Left cardiac atrium (tissue), 4 donors: ENCODE data around the gene CACNA2D1. TPM values are rescaled to one million over a fixed set of nuclear protein-coding genes. Genes with fewer than 3 reads are reported as not detected.

Experiments used
- ATAC-seq, 2 donors: fragments of 200-7000 bp; cut with Tn5 transposase; one replicate each; pipeline ENCODE4 v1.9.1; 2020; ENCODE audit warnings: mild to moderate bottlenecking in 2 of 2, moderate library complexity in 2 of 2
- DNase-seq: peaks from one replicate; pipeline ENCODE4 v3.0.0-alpha.2; 2020
- intact Hi-C, 2 donors: fragments of 100-400 bp; cut with DNase I; formaldehyde crosslinking; loops; one replicate each; pipeline versions ENCODE4 v1.14.1 to v1.15.1; 2022 to 2023
- total RNA-seq, 2 donors: library from RNA; stranded (reverse); fragmentation: NEBNext Ultra II Directional; extraction: Animal tissue kit (Norgen Biotek cat#: 25700); gene quantifications; one replicate each; pipeline ENCODE4 v1.2.1, GENCODE V29; 2021
- donor health status: DM: no; HTN: yes; CAD: no.
- donor health status: DM: no; HTN: yes; CAD: no; lungs with severe emphysema.
- donor health status: DM: yes; HTN: yes; CAD: no.
- donor health status: Dilated cardiomyopathy.

CACNA2D1 gene
- total RNA-seq, 2 donors from 2014 or later: 29.5 to 39.8 TPM

DNA sequence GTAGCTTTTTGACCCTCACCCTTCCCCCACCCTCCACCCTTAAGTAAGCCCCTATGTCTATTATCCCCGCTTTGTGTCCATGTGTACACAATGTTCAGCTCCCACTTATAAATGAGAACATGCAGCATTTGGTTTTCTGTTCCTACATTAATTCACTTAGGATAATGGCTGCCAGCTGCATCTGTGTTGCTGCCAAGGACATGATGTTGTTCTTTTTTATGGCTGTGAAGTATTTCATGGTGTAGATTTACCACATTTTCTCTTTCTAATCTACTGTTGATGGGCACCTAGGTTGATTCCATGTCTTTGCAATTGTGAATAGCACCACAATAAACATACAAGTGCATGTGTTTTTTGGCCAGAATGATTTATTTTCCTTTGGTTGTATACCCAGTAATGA is 232.2 kb downstream of the CACNA2D1 start:
- intact Hi-C loops: no loop called here
- ATAC-seq (no peak), DNase-seq (no peak)

DNA sequence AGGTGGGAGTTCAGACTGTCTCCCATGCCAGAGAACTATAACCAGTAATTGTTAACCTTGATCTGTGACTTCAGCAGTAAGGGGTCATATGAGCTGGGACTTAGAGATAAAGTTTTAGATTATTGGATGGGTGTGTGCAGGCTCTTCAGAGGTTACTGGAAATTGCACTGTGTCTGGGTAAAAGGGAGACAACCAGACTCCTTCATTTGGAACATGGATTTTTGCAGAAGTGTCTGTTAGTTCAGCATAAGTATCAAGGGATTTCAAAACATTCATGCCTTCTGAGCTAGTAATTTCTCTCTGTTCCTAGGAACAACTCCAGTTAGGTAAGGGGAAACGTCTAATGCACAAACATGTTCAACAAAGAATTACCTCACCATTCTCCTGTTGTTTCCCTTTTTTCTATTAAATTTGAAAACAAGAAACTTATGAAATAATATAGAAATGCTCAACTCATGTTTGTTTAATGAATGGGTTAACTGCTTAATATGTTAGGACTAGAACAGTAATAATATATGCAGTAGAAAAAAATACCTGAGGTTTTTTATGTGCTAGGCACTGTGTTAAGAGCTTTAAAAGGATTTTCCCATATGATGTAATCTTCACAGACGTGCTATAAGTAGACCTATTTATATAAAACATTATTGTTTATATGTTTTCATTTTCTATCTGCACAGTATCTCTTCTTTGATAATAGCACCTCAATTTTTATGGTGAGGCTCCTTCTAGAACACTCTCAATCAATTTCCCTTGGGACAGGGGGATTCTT is 233.0 kb downstream of the CACNA2D1 start:
- ATAC-seq (peak; percentile 14 to 76), DNase-seq (no peak)
- intact Hi-C loops: no loop called here

DNA sequence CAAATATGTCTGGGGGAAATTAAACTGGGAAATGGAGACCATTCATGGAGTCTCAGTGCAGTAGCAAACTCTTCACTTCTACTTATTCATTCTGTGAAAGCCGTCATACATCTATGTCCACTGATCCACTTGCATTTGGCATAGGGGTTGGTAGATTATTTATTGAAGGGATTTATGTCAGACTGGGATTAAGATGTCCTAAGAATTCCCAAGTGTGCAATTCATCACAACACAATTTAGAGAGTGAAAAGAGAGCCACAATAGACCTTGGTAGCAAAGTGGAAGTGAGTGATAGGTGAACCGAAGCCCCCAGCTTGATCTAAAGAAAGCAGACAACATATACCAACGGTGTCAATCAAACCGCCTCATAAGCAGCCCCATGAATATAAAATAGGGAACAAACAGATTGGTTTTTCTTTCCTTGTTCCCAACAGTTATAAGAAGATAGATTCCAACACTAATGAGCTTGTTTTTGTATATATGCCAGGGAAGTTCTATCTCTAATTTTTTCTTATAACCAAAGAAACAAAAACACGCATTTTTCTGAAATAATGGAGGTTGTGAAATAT is 234.3 kb downstream of the CACNA2D1 start:
- no peak for DNase-seq
- intact Hi-C loops: no loop called here
- ATAC-seq: no peak

DNA sequence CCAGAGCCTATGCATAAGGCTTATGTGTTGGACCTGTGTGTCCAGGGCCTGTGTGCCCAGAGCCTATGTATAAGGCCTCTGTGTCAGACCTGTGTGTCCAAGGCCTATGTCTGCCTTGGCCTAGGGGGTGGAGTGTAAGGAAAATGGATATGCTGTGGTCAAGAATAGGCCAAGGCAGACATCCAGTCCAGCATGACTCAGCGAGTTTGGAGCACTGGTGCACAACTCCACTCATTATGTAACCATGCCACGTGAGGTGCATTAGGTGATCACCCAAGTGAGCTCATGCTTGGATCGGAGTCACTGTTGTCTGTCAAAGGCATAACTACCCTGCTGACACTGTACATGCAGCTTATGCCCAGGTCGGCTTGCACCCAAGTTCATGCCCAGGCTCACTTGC is 238.9 kb downstream of the CACNA2D1 start:
- intact Hi-C loops: no loop called here
- ATAC-seq (peak in 1 of 2 donors; percentile 67), DNase-seq (no peak)

DNA sequence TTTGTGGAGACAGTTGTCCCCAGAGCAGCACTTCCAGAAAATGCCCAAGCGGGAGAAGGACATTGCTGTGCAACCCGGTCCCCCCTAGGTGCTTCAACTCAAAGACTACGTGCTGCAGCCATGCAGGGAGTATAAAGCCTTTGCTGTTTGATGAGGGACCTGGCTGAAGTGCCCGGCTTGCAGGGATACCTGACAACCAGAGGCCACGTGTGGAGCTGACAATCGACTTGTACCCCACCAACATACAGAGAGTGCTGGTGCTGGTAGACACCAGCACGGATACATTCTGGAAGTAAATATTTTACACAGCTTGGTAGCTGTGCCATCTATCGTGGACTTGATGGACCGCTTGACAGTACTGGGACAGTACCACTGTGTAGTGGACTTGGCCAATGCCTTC is 240.6 kb downstream of the CACNA2D1 start:
- ATAC-seq (no peak), DNase-seq (no peak)
- intact Hi-C loops: no loop called here

DNA sequence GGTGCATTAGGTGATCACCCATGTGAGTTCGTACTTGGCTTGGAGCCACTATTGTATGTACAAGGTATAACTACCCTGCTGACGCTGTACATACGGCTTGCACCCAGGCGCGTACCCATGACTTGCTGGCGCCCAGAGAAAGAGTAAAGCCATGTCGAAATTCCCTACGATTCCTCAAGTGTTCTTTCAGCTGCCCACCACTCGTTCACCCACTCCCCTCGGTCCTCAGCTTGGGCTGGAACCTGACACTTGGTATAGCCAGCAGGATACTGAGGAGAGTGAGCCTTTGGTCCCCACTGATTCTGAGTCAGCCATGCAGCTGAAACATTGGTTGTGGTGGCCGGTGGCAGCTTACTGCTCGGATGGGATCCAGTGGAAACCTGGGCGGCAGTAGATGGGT is 241.5 kb downstream of the CACNA2D1 start:
- no peak for ATAC-seq
- intact Hi-C loops: no loop called here
- no peak for DNase-seq

DNA sequence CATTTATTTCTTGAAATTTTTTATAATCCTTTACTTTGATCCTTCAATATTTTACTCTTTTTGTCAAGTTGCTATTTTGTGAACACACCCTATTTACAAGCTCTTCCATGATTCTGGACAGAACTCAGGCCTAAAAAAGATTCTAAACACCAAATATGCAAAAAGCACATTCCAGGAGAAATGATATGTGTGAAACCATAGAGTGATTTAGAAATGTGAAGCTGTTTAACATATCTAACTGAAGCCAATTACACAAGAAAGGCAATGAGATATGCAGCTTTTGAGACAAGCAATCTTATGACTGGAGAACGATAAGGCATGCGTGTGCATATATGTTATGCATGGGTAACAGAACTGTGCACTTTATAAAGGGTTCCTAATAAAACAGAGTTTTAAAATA is 243.0 kb downstream of the CACNA2D1 start:
- intact Hi-C loops: no loop called here
- DNase-seq (no peak), ATAC-seq (no peak)

DNA sequence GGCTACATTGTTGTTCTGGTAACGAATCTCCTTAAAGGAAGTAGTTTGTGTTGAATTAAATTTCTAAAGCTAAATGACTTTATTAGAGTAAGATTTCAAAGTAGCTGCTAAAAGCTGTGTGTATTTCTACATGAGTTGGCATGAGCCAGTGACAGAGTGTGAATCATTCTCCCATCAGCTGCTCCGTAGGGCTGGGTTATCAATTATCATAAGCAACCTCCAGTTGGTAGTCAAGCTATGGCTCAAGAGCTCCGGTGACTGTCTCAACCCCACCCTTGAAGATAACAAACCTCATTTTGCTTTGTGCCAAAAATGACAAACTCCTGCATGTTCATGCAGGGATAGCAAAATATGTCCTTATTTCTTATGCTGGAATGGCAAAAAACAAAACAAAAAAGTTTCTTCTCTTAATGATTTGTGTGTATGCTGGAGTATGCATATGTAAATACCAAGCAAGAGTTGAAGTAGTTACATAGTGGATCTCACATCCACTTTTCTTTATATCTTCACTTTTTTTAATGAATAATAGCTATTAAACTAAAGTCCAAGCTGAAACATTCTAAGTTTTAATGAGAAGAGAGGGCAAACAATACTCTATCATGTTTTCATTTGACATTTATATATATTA is 249.4 kb downstream of the CACNA2D1 start:
- intact Hi-C loops: no loop called here
- DNase-seq (peak; percentile 21), ATAC-seq (peak in 1 of 2 donors; percentile 92)

DNA sequence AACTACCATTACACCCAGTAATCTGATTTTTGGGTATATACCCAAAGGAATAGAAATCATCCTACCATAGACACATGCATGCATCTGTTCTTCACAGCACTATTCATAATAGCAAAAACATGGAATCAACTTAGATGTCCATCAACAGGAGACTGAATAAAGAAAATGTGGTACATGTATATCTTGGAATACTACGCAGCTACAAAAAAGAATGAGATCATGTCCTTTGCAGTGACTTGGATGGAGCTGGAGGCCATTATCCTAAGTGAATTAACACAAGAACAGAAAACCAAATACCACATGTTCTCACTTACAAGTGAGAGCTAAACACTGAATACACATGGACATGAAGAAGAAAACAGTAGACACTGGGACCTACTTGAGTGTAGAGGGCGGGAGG is 254.9 kb downstream of the CACNA2D1 start:
- DNase-seq (no peak), ATAC-seq (no peak)
- intact Hi-C loops: no loop called here

DNA sequence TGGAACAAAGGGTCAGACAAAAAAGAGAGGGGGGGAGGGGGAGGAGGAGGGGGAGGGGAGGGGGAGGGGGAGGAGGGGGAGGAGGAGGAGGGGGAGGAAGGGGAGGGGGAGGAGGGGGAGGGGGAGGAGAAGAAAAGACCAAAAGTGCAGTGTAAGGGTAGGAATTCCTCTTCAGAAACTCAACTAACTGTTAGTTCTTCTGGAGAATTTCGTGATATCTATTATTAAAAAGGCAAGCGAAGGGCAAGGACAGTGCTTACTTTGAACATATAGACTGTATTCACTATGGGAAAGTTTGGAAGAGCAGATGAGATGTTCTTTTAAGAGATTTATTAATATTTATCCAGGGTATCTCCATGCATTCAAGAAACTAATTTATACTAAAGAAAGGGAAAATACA is 258.1 kb downstream of the CACNA2D1 start:
- no peak for ATAC-seq
- no peak for DNase-seq
- intact Hi-C loops: no loop called here

DNA sequence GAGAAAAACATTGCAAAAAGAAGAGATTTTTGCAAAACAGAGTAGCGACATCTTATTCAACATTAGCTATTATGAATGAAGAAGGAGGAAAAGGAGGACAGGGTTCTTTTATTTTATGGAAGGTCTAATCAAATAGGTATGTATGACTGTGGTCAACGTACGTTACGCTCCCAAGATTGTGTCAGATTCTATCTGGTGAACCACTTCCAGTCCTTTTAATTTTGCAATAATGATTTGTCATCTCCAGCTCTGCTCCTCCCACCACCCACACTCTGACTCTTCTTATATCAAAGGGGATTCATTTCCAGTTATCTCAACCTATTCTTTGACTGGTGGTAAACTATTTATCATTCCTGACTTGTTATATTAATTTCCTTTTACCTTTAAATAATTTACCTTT is 259.9 kb downstream of the CACNA2D1 start:
- intact Hi-C loops: no loop called here
- no peak for DNase-seq
- ATAC-seq: no peak

DNA sequence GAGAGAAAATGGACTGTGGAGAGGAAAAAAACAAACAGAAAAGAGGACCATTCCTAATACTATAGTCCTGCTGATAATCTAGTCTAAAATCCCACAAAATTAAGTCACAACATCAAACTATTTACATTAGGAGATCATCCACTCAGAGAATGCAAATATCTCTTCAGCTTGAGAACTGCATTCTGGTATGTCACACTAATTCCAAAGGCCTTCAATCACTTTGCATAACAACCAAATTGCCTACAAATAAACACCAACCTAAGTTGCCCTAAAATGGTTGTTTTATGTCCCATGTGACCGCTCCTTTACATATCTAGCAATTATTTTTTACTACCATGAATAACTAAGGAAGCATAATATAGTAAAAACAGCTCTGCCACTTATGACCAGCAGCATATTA is 264.3 kb downstream of the CACNA2D1 start:
- DNase-seq: no peak
- intact Hi-C loops: no loop called here
- no peak for ATAC-seq

DNA sequence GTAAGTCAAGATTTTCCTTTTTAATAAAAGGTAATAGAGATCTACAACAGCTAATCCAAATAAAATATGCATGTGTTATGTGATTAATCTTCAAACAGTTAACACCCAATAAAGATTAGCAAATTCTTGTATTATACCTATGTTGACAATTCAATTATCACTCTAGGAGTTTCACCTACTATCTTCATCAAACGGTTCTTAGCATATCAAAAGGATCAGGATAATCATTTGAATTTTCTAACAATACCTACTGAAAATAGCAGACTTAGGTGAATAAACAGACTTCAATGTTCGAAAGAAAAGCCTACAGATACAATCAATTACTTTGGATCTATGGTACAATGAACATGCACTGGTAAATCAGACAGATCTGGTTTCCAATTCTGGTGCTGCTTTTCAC is 268.3 kb downstream of the CACNA2D1 start:
- no peak for ATAC-seq
- no peak for DNase-seq
- intact Hi-C loops: no loop called here

DNA sequence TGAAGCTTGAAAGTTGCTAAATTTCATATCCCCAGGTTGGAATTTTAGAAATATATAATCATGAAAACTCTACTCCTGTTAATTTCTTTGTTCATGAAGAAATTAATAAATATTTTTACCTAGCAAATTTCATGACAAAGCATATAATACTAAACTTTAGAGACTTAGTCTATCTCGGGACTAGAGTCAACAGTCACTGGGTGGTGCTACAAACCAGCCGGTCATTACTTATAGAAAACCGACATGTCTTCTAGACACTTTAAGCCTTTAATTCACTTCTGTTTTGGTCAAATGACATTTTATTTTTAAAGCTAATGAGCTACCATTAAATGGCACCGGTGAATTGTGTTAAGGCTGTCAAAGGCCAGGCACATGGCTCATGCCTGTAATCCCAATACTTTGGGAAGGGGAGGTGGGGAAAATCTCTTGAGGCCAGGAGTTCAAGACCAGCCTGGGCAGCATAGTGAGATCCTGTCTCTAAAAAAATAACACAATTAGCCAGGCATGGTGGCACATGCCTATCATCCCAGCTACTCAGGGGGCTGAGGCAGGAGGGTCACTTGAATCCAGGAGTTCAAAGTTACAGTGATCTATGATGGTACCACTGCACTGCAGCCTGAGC is 270.1 kb downstream of the CACNA2D1 start:
- no peak for ATAC-seq
- DNase-seq: no peak
- intact Hi-C loops: no loop called here

DNA sequence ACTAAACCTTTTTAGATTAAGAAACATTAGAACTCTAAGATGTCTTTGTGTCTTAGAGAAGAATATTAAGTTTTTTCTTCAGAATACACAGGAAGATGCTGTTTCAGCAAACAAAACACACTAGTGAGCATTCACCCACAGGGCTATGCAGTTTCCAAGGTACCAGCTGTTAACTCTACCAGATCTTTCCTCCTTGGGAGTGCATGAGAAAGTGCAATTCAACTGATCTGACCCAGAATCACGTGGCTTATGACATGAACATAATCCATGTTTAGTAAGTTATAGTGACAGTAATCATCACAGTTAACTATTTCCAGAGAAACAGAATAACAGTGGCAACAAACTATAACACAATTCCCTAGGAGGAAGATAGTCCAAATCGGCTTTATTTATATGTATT is 270.7 kb downstream of the CACNA2D1 start:
- DNase-seq (no peak), ATAC-seq (no peak)
- intact Hi-C loops: no loop called here

DNA sequence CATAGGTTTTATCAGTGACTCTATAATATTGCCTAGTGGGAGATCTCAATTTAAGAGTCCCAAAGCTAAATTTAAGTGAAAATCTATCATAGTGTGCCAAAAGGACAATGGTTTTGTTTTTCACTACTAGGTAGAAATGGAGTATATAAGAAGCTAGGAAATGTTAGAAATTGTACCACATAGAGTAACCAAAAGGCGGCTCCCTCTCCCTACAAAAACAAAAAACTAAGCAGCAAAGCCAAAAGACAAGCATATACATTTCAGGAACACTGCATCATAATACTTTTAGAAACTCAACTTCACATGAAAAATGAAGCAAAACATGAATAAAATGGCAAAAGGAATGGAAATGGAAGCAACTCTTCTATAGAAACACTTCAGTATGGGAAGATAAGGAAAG is 271.6 kb downstream of the CACNA2D1 start:
- intact Hi-C loops: no loop called here
- DNase-seq (no peak), ATAC-seq (no peak)

DNA sequence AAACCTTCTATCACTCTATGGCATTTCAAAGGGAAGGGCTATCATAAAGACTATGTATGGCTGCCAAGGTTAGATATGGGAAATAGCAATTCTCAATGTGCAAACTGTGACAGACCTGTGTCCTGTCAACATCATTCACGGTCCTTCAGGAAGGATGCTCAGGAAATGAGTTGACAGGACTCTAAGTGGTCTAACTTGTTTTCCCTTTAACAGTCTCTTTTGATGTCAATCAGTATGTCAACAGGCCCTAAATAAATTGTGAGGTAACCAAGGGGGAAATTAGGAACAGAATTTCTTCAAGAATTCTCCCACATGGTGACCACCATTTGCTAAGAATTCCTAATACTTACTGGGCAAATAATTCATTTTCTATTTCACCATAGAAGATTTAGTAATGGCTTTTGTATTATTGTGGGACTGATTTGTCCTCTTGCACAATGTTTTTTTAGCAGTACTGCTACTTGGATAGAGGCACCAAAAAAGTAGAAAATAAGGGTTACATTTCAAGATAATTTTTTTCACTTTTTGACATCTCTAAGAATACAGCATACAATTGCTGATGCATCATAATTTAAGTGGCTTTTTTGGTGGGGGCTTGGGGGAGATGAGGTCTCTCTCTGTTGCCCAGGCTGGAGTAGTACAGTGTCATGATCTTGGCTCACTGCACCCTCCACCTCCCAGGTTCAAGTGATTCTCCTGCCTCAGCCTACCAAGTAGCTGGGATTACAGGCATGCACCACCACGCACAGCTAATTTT is 275.8 kb downstream of the CACNA2D1 start:
- DNase-seq (no peak), ATAC-seq (peak in 1 of 2 donors; percentile 21)
- intact Hi-C loops: loop anchor here (10.0 kb wide), 3 partner anchors 113 to 567 kb away; no protein-coding TSS in a partner anchor

DNA sequence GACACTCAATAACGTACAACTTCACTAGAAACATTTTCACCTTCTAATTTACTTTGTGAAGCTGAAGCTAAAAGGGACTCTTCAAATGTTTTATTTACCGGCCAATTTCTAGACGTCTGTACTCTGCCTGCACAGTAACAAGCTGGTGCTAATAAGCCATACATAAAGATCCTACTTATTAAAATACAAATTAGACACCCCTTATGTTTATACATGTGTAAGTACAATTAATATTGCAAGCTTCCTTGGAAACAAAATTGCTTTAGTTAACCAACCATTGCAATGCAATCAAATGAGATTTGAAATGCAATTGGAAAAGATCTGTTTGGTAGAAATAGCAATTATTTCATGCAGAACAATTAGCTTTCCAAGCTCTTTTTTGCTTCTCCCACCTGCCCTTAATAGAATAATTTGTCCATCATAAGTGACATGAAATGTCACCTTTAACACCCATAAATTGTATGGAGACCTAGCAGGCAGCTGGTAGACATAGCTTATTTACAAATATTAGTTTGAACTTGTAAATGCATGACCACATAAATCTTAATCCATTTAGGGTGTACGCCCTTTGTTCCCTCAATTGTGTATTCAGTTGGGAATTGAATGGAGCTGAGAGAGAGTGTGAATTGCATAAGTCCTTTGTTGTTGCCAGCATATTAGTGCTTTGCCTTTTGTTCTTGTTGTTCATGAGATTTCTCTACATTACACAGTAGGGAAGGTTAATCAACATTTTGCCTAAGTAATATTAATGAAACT is 277.1 kb downstream of the CACNA2D1 start:
- no peak for ATAC-seq
- intact Hi-C loops: loop anchor here (10.0 kb wide), 3 partner anchors 112 to 568 kb away; no protein-coding TSS in a partner anchor

DNA sequence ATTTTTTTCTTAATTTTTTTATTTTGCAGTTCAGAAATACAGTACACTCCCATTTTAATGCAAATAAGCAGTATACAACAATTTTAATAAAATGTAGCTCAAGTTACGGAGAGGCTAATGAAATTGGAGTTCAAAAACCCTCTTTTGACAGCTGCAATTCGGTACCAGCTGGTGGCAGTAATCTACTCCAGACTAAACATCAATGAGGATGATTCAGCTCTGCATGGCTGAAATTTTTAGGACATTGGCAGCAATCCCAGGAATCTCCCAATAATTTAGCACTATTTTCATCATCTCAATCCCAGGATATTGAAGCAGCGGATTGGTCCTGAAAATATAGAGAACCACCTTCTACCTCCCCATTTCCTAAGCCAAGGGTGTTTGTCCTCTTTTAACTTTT is 278.8 kb downstream of the CACNA2D1 start:
- DNase-seq (no peak), ATAC-seq (peak; percentile 80 to 82)
- intact Hi-C loops: loop anchor here (10.0 kb wide), 3 partner anchors 110 to 570 kb away; no protein-coding TSS in a partner anchor

More for the DNA sequence above, 277.1 kb downstream of the CACNA2D1 start:
- no peak for DNase-seq
